ENCODE data around the gene PPM1H. TPM values are rescaled to one million over a fixed set of nuclear protein-coding genes. Genes with fewer than 3 reads are reported as not detected.

The PPM1H gene
- total and polyA plus RNA-seq, 11 donors: 1.3 to 9.6 (median 4.9) TPM

DNA sequence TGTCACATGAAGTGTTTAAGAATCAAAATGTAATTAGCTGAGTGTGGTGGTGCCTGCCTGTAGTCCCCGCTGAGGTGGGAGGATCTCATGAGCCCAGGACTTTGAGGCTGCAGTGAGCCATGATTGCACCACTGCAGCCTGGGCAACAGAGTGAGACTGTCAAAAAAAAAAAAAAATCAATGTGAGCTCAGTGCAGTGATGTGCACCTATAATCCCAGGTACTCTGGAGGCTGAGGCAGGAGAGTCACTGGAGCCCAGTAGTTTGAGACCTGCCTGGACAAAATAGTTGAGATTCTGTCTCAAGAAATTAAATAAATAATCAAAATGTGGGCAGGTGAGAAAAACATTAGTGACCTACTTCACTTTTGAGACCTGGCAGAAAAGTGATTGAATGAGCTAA lies 328.3 kb downstream of the PPM1H start:
- no peak overlapping the region for H3K4me3 ChIP-seq
- DNase-seq (no peak), ATAC-seq (no peak)
- no peak overlapping the region for H3K27ac ChIP-seq
- no peaks in the 10 kb centered on the region for H3K27me3 ChIP-seq
- intact Hi-C loops (cut with DNase I): no loop called here
- peaks cover 2 to 36% (median 18%) of the 10 kb centered on the region in 12 donors for H3K4me1 ChIP-seq
- whole genome bisulfite sequencing, 4 donors: 91 to 98% (median 94%) methylated on average over 1 of the region's 1 CpG
- H3K9me3 ChIP-seq: no peaks in the 10 kb centered on the region
- no peak for TF ChIP-seq POLR2A (IDR thresholded peaks at IDR 0.05)
- TF ChIP-seq, protein P1, sequence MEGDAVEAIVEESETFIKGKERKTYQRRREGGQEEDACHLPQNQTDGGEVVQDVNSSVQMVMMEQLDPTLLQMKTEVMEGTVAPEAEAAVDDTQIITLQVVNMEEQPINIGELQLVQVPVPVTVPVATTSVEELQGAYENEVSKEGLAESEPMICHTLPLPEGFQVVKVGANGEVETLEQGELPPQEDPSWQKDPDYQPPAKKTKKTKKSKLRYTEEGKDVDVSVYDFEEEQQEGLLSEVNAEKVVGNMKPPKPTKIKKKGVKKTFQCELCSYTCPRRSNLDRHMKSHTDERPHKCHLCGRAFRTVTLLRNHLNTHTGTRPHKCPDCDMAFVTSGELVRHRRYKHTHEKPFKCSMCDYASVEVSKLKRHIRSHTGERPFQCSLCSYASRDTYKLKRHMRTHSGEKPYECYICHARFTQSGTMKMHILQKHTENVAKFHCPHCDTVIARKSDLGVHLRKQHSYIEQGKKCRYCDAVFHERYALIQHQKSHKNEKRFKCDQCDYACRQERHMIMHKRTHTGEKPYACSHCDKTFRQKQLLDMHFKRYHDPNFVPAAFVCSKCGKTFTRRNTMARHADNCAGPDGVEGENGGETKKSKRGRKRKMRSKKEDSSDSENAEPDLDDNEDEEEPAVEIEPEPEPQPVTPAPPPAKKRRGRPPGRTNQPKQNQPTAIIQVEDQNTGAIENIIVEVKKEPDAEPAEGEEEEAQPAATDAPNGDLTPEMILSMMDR (IDR thresholded peaks at IDR 0.05): no peak
- H3K36me3 ChIP-seq: no peaks in the 10 kb centered on the region

DNA sequence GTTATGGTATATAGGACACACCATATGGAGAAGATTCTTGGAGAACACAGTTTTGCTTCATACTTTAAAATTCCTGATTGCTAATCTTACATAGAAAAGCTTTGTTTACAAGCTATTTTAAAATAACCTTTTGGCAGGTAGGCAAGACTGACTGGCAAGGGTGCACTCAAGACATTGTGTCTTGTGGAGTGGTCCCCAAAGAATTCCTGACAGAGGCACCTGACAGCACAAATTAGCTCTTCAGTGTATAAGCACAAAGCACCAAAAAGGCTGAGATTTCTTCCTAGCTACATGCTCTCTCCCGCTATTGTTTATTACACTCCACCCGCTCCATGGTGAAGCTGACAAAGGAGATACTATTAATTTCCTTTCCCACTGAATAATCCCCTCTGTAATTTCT lies 329.0 kb downstream of the PPM1H start:
- Histone ChIP-seq H3K27me3 (no peaks in the 10 kb centered on the region), H3K36me3 (no peaks in the 10 kb centered on the region), H3K4me3 (peak overlapping the region in 2 of 12 donors; percentile 85 to 89), H3K9me3 (no peaks in the 10 kb centered on the region), H3K27ac (no peak overlapping the region), H3K4me1 (peaks cover 2 to 42% (median 20%) of the 10 kb centered on the region in 12 donors)
- intact Hi-C loops (cut with DNase I): no loop called here
- 91 to 100% (median 96%) methylated on average over 2 of the region's 2 CpGs for WGBS, 4 donors
- ATAC-seq (no peak), DNase-seq (no peak)
- TF ChIP-seq, protein P1 (IDR thresholded peaks at IDR 0.05): no peak
- TF ChIP-seq POLR2A (IDR thresholded peaks at IDR 0.05): no peak

DNA sequence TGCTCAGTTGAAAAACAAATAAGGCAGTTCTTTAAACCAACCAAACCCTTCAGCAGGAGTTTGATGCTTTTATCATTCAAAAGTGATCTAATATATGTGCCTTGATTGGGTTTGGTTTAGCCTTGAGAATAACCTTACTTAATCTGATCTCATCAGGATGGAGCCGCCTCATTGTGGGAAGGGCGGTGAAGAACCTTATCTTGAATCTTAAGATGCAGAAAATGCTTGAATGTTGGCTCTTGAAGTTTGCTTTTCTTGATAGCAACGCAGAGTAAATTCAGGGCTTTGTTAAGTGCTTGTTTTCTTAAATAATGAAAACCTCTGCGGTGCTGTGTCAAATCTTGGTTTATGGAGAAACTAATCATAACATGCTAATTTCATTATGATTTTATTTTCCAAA lies 330.1 kb downstream of the PPM1H start:
- peak overlapping the region in 8 of 12 donors; percentile 22 to 100 (median 100) for H3K27ac ChIP-seq
- peak overlapping the region; percentile 69 to 100 (median 88) for H3K4me3 ChIP-seq
- peaks cover 2 to 42% (median 20%) of the 10 kb centered on the region in 12 donors for H3K4me1 ChIP-seq
- DNase-seq (no peak), ATAC-seq (no peak)
- H3K9me3 ChIP-seq: no peaks in the 10 kb centered on the region
- no peaks in the 10 kb centered on the region for H3K27me3 ChIP-seq
- intact Hi-C loops (cut with DNase I): loop anchor here in 8 of 10 donors (5.0 kb wide), 3 partner anchors 82 to 187 kb away; no protein-coding TSS in a partner anchor
- TF ChIP-seq, protein P1 (IDR thresholded peaks at IDR 0.05): no peak
- no peak for TF ChIP-seq POLR2A (IDR thresholded peaks at IDR 0.05)
- WGBS, 4 donors: 39 to 61% (median 45%) methylated on average over 4 of the region's 4 CpGs
- H3K36me3 ChIP-seq: no peaks in the 10 kb centered on the region

DNA sequence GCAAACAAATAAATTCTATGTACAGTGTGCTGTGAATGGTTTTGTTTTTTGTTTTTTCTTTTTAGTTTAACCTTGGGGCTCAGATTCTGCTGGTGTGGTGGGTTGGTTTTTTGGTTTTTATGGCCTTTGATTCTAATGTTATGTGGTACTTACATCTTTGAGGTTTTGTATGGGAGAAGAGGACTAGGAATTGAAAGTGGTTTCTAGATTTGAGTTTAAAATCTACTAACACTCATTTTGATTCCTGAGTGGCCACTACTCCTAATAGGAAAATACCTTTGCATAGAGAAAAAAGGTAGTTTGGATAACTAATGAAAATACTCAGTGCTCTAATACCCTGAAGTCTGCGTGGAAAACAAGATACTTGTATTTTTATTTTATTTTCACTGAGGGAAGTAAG lies 330.6 kb downstream of the PPM1H start:
- Histone ChIP-seq H3K27ac (peak overlapping the region in 11 of 12 donors; percentile 98 to 100 (median 100)), H3K9me3 (no peaks in the 10 kb centered on the region), H3K4me3 (peak overlapping the region; percentile 69 to 100 (median 88)), H3K27me3 (no peaks in the 10 kb centered on the region), H3K4me1 (peaks cover 2 to 42% (median 20%) of the 10 kb centered on the region in 12 donors), H3K36me3 (no peaks in the 10 kb centered on the region)
- TF ChIP-seq, protein P1 (IDR thresholded peaks at IDR 0.05): no peak
- TF ChIP-seq POLR2A (IDR thresholded peaks at IDR 0.05): no peak
- DNase-seq (no peak), ATAC-seq (no peak)
- WGBS, 4 donors: 41 to 59% (median 55%) methylated on average over 1 of the region's 1 CpG
- intact Hi-C loops (cut with DNase I): loop anchor here in 8 of 10 donors (5.0 kb wide), 3 partner anchors 83 to 188 kb away; no protein-coding TSS in a partner anchor

Data from heart left ventricle (tissue), 16 donors.